WTC11 (cell line): Measurements from ENCODE around the gene CELF2. TPM values are rescaled to one million over a fixed set of nuclear protein-coding genes. Genes with fewer than 3 reads are reported as not detected.
A peak's percentile ranks its signal among the peaks of the same experiment; 100 is the strongest.

Experiments
- ATAC-seq: fragments of 200-7000 bp; cut with Tn5 transposase; 2 replicates; pipeline ENCODE4 v1.10.0; 2021; ENCODE audit warnings: mild to moderate bottlenecking, moderate library complexity
- CTCF ChIA-PET: fragments of 300-600 bp; sonication (Branson Sonifier 250); formaldehyde crosslinking; loops from one replicate; lab custom pipeline; 2021; ENCODE audit warnings: antibody characterized with exemption; lab: Charles Lee
- POLR2A ChIA-PET: fragments of 350-600 bp; sonication (Branson Sonifier 250); formaldehyde crosslinking; loops from one replicate; lab custom pipeline; 2021; ENCODE audit warnings: antibody characterized with exemption; lab: Charles Lee
- DNase-seq: peaks from one replicate; pipeline ENCODE4 v3.0.0; 2021; ENCODE audit warnings: low spot score
- H3K27ac Mint-ChIP-seq: 2 replicates; pipeline ENCODE4 v1.8.0; 2021; ENCODE audit warnings: mixed read lengths
- H3K27me3 Mint-ChIP-seq: 2 replicates; pipeline ENCODE4 v1.8.0; 2021; ENCODE audit warnings: low read depth, mild to moderate bottlenecking, moderate library complexity, mixed read lengths
- H3K36me3 Mint-ChIP-seq: 2 replicates; pipeline ENCODE4 v1.8.0; 2021; ENCODE audit warnings: mixed read lengths
- H3K4me1 Mint-ChIP-seq: 2 replicates; pipeline ENCODE4 v1.8.0; 2022; ENCODE audit warnings: mixed read lengths
- H3K4me3 Mint-ChIP-seq: 2 replicates; pipeline ENCODE4 v1.8.0; 2021; ENCODE audit warnings: mild to moderate bottlenecking, moderate library complexity, mixed read lengths
- H3K9me3 Mint-ChIP-seq: 2 replicates; pipeline ENCODE4 v1.8.0; 2021; ENCODE audit warnings: mixed read lengths
- AR ChIP-seq: fragments of 250-450 bp; sonication (Bioruptor Pico); IDR thresholded peaks from 2 replicates; pipeline ENCODE4 v1.9.0; 2021; ENCODE audit warnings: mild to moderate bottlenecking
- ARID4B ChIP-seq: sonication (generic); formaldehyde crosslinking; IDR thresholded peaks from 2 replicates; pipeline ENCODE4 v1.8.0; 2023; ENCODE audit warnings: missing genetic modification reagents, mild to moderate bottlenecking, borderline replicate concordance
- CDX4 ChIP-seq: fragments of 250-450 bp; sonication (Bioruptor Pico); IDR thresholded peaks from 2 replicates; pipeline ENCODE4 v1.9.0; 2021; ENCODE audit warnings: moderate library complexity, mild to moderate bottlenecking, inconsistent platforms, borderline replicate concordance
- EMX1 ChIP-seq: fragments of 250-450 bp; sonication (Bioruptor Pico); IDR thresholded peaks from 2 replicates; pipeline ENCODE4 v1.8.0; 2021; ENCODE audit warnings: mild to moderate bottlenecking
- FOXK1 ChIP-seq: sonication (generic); formaldehyde crosslinking; IDR thresholded peaks from 2 replicates; pipeline ENCODE4 v1.8.0; 2022; ENCODE audit warnings: mild to moderate bottlenecking, moderate library complexity, missing genetic modification reagents
- GTF2I ChIP-seq: fragments of 250-450 bp; sonication (Bioruptor Pico); conservative IDR thresholded peaks from 2 replicates; pipeline ENCODE4 v1.4.0; 2021; ENCODE audit warnings: mild to moderate bottlenecking
- HMGA2 ChIP-seq: fragments of 250-450 bp; sonication (Bioruptor Pico); IDR thresholded peaks from 2 replicates; pipeline ENCODE4 v1.4.0; 2021; ENCODE audit warnings: mild to moderate bottlenecking, moderate library complexity
- IRF2 ChIP-seq: sonication (generic); formaldehyde crosslinking; IDR thresholded peaks from 2 replicates; pipeline ENCODE4 v1.8.0; 2022; ENCODE audit warnings: low read depth, missing genetic modification reagents, borderline replicate concordance
- JAZF1 ChIP-seq: fragments of 250-450 bp; sonication (Bioruptor Pico); IDR thresholded peaks from 2 replicates; pipeline ENCODE4 v1.9.0; 2021; ENCODE audit warnings: moderate library complexity, mild to moderate bottlenecking, inconsistent platforms
- KAT7 ChIP-seq: sonication (generic); formaldehyde crosslinking; IDR thresholded peaks from 2 replicates; pipeline ENCODE4 v1.8.1; 2023; ENCODE audit warnings: missing genetic modification reagents, mild to moderate bottlenecking, borderline replicate concordance
- MLX ChIP-seq: sonication (generic); formaldehyde crosslinking; IDR thresholded peaks from 2 replicates; pipeline ENCODE4 v1.8.1; 2023; ENCODE audit warnings: mild to moderate bottlenecking, missing genetic modification reagents, moderate library complexity
- MXD4 ChIP-seq: fragments of 250-450 bp; sonication (Bioruptor Pico); IDR thresholded peaks from 2 replicates; pipeline ENCODE4 v1.8.0; 2021; ENCODE audit warnings: mild to moderate bottlenecking, moderate library complexity, borderline replicate concordance
- NFATC4 ChIP-seq: fragments of 250-450 bp; sonication (Bioruptor Pico); IDR thresholded peaks from 2 replicates; pipeline ENCODE4 v1.9.0; 2021; ENCODE audit warnings: mild to moderate bottlenecking
- NFYB ChIP-seq: sonication (generic); formaldehyde crosslinking; conservative IDR thresholded peaks from 2 replicates; pipeline ENCODE4 v1.8.0; 2022; ENCODE audit warnings: low read depth, missing genetic modification reagents
- NR1H2 ChIP-seq: sonication (generic); formaldehyde crosslinking; IDR thresholded peaks from 2 replicates; pipeline ENCODE4 v1.9.0; 2021; ENCODE audit warnings: mild to moderate bottlenecking, moderate library complexity, missing genetic modification reagents
- ZNF121 ChIP-seq: sonication (generic); formaldehyde crosslinking; IDR thresholded peaks from 2 replicates; pipeline ENCODE4 v1.8.0; 2023; ENCODE audit warnings: missing genetic modification reagents
- ZNF317 ChIP-seq: sonication (generic); formaldehyde crosslinking; IDR thresholded peaks from 2 replicates; pipeline ENCODE4 v1.8.1; 2023; ENCODE audit warnings: low read depth, mild to moderate bottlenecking, moderate library complexity, missing genetic modification reagents, borderline replicate concordance
- ZNF423 ChIP-seq: fragments of 250-450 bp; sonication (Bioruptor Pico); IDR thresholded peaks from 2 replicates; pipeline ENCODE4 v2.1.2; 2022; ENCODE audit warnings: mild to moderate bottlenecking, moderate library complexity
- total RNA-seq: library from RNA; stranded (reverse); gene quantifications from 3 replicates; pipeline ENCODE4 v1.2.3, GENCODE V29; 2021

The CELF2 gene
- total RNA-seq, 1 experiment from 2014 or later: 24.6 TPM

GRCh38 chr10:11058965-11059364 lies 41.3 kb downstream of the CELF2 start (continued):
- TF ChIP-seq ZNF317 (CRISPR knock-in tag): no peak
- TF ChIP-seq ZNF121: no peak
- TF ChIP-seq KAT7 (CRISPR knock-in tag): no peak
- TF ChIP-seq ARID4B (CRISPR knock-in tag): no peak
- TF ChIP-seq, all 79 proteins: peak for 0

GRCh38 chr10:11063856-11064255 lies 46.2 kb downstream of the CELF2 start:
- POLR2A ChIA-PET: no interaction called here
- H3K9me3 Mint-ChIP-seq: peaks cover 18% of the 10 kb centered on the region

More at GRCh38 chr10:11063856-11064255, 46.2 kb downstream of the CELF2 start:
- Mint-ChIP-seq H3K27me3 (no peaks in the 10 kb centered on the region), H3K4me3 (no peak overlapping the region), H3K36me3 (peaks cover 18% of the 10 kb centered on the region), H3K27ac (peak overlapping the region; percentile 9; the same call in 1 of the 2 replicates), H3K4me1 (peaks cover 23% of the 10 kb centered on the region)
- CTCF ChIA-PET: no interaction called here
- no peak for TF ChIP-seq NR1H2 (CRISPR knock-in tag)
- no peak for TF ChIP-seq GTF2I
- TF ChIP-seq EMX1 (CRISPR knock-in tag): no peak
- TF ChIP-seq HMGA2: no peak
- no peak for TF ChIP-seq CDX4 (CRISPR knock-in tag)
- TF ChIP-seq ZNF423 (CRISPR knock-in tag): no peak
- no peak for TF ChIP-seq FOXK1 (CRISPR knock-in tag)
- TF ChIP-seq MLX: no peak
- TF ChIP-seq AR: no peak
- TF ChIP-seq NFATC4 (CRISPR knock-in tag): no peak
- TF ChIP-seq NFYB (CRISPR knock-in tag): no peak
- no peak for TF ChIP-seq MXD4 (CRISPR knock-in tag)
- no peak for TF ChIP-seq IRF2 (CRISPR knock-in tag)
- TF ChIP-seq JAZF1 (CRISPR knock-in tag): no peak
- ATAC-seq (no peak), DNase-seq (no peak)
